Hippocampal formation (tissue), 2 donors: ENCODE results near the gene DBN1.

Source experiments
- DNase-seq, 2 donors: peaks; one replicate each; lab custom pipeline; 2025; lab: John Stamatoyannopoulos, UW

Gene DBN1

DNA sequence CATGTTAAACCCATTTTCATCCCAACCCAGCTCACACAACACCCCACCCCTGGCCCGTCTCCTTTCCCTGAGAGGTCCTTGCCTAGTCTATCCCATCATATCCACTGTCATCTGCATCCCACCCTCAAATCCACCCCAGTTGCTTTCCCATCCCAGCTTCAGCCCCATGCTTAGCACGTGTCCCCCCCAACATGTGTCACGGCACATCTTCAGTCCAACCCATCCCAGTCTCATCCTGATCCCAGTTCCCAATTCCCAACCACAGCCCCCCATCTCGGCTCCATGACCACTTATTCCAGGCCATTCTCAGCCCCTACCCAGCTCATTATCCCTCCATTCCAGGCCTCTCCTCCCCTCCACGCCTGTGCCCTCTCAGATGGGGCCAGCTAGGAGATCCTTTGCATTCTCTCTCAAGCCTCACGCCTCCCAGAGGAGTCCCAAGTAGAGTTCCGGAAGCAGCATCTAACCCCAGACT, 605 bp upstream of the DBN1 start:
- no peak for DNase-seq

DNA sequence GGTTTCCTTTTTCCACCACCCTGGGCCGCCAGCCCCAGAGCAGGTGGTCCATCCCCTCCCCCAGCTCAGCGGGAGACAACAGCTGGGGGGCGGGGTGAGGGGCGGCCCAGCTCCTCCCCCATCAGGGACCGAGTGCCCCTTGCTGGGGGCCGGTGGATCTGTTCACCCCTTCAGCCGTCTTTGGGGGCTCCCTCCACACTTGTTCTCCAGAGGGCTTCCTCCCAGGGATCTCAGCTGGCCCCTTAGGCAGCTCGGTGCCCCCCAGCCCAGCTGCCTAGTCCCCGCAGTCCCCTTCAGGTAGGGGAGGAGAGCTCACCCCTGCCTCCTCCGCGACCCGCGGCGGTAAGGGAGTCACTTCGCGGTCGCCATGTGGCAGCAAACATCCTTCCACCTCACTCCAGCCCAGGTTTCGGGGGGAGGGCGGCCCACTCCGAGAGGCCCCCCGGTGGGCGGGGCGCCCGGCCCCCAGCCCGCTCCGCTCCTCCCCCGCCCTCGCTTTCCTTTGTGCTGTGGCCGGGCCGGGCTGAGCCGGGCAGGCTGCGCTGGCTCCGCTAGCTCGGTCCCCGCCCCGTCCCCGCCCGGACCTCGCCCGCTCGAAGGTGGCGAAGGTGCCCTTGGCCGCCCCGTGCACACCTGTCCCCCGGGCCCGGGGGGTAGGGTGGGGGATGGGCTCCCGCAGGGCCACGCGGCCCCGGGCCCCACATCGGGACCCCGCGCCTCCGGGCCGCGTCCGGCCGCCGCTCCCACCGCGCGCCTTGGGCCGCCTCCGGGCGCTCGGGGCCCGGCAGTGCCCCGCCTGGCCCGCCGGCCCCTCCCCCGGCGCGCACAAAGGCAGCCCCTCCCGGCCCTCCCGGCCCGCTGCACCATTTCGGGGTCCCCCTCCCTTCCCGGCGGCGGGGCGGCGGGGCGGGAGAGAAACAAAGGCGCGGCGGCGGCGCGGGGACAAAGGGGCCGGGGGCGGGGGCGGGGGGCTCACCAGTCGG, 683 bp downstream of the DBN1 start:
- DNase-seq: no peak

DNA sequence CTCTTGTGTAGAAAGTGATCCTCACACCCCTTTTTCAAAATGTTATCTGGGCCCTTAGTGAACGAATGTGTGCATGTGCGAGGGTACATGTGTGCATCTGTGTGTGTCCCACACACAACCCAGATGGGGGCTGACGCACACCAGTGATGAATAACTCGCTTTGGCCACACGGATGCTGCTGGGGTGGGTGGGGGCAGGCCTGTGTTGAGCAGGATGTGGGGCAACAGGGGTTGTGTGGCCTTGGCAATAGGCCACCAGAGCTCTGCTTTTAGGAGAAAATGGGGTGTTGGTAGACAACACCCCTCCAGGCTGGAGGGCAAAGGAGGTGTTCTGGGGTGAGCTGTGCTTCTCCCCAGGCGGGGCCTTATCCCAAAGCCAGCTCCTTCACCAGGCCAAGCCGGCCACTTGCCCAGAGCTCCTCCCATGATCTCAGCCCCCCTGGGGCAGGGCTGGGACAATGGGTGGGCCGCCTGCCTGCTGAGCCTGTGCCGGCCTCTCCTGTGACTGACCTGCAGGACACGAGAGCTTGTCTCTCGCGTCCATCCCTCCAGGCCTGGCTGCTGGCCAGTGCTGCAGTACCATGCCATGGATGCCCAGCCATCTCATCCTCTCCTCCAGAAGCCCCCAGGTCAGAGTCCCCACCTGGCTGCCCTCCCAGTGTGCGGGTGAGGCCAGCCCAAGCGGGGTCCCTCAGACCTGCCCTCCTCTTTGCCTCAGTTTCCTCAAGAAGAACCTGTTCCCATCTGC, 1.7 kb downstream of the DBN1 start:
- DNase-seq: no peak

DNA sequence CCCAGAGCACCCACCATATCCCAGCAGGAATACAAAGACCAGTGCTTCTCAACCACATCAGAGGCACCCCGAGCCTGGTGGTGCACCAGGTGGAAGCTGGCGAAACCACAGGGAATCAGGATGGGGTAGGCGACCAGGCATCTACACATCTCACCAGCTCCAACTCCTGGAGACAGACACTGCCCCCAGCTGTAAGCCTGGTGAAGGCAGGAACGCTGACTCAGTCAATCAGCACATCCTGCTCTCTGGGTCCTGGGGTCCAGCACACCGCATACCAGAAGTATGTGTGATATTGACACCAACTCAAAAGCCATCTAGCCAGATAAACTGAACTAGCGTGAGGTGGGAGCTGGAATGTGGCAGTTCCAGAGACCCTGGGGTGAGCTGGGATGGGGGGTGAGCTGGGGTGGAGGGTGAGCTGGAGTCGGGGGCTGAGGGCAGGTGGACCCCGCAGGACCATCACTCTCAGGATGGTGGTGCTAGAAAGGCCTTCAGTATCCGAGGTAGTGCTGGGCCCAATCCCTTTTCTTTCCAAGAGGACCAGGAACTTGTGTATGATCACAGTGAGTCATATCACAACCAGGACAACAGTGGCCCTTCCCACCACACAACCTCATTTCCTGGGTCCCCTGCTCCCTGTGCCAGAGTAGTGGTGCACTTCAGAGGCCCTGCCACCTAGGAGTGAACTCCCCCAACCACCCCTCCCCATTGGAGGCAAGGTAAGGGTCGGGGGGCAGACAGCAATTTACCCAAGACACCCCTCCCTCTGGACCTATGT, 2.5 kb downstream of the DBN1 start:
- DNase-seq: no peak

DNA sequence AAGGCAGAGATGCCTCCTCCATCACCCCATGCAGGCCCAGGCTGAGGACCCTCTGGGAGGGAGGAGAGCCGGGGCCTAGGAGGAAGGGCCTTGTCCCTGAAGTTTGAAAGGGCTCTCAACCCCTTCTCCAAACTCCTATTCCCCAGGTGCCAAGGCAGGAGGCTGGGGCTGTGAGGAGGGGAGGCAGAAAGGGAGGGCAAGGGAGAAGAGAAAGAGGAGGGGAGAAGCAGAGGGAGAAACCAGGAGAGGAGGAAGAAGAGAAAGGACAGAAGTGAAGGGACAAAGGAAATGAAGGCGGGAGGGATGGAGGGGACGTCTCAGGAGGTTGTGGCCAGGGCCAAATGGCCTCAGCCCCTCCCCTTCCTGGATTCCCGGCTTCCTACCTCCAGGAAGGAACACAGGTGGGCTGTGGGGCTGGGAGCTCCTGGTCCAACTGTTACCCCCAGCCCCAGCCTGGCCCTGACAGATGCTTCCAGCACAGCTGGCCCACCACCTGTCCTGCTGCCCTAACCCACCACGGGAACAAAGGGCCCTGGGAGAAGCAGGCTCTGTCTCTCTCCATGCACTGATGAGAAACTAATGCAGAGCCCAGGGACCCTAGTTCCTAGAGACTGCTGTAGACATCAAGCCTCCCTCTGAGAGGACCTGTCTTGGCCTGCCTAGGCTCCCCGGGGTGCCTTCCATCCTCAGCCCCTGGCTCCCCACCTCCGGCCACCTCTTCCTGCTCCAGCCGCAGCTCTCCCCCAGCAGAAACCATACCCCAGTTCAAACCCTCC, 3.5 kb downstream of the DBN1 start:
- no peak for DNase-seq

DNA sequence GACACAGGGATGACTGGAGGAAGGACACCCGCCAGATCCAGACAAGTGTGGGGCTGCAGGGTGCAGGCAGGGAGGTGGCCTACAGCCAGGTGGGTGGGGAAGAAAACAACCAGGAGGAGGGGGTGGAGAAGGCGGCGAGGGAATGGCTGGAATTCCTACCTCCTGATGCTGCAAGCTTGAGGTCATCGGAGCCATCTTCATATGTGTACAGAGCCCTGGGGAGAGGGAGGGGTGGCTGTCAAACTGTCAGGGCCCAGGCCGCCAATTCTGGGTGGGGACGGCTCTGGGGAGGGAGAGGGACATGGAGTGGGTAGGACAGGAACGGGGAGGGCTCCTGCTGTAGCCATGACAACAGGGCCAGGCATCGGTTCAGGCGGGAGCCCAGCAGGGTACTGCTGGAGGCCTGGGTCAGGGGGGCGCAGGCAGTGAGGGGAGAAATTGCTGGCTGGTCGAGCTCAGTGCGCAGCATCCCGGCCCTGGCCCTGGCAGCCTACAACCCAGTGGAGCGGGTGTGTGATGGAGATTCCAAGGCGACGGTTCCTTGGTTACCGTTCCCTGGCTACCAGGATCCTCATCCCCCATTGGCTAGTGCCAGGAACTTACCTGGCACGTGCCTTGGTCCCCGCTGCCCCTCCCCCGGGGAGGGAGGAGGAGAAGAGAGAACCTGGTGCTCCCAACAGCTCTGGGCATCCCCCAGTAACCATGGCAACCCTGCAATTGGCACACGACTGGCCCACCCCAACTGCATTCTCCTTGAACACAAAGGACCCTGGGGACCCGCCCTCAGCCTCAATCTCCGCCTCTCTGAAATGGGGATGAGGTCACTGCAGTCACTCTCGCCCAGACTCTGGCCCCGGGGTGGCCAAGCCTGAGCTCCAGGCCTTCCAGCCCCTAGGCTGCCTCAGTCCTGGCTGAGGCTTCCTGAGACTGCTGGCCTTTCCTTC, 4.5 kb downstream of the DBN1 start:
- no peak for DNase-seq

DNA sequence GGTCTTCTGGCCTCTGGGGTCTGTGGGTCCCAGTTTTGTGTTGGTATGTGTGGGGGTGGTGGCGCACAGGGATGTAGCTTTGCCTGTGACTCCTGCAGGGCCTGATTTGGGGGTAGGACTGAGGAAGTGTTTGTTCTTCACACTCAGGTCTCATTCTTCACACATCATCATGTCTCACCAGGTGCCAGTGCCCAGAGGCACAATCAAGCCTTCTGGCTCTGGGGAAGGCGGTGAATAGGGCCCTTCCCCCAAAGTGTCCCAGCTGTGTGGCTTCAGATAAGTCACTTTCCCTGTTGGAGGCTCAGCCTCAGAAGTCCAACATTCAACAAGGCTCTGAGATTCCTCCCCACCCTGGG, 5.1 kb downstream of the DBN1 start:
- no peak for DNase-seq

DNA sequence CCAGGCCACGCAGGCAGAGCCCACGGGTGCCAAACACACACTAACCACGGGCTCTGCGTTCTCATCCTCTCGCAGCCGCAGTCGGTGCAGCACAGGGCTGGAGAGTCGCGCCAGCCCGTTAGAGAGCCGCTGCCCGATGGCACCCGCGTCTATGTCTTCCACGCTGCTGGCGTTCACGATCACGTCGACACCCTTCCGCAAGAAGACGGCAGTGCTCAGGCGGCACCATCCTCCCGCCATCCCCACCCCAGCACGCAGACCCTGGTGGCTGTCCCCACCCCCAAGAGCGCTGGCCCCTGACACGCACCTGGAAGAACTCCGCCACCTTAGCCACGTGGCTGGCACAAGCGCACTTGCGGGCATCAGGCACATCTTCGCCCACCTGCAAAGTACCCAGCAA, 6.0 kb downstream of the DBN1 start:
- no peak for DNase-seq

DNA sequence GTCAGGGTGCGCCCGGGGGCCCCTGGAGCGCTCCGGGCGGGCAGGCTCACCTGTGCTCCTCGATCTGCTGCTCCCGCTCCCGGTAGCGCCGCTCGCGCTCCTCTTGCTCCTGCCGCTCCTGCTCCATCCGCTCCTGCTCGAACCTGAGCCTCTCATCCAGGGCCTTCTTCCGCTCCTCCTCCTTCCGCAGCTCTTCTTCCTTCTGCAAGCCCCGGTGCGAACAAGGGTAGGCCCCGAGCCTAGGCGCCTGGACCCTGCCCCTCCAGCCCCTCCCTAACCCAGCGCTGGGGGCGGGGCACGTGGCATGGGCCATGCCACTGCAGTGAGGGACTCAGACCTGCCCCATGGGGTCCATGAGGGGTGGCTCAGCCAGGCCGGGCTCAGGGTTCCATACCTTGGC, 6.6 kb downstream of the DBN1 start:
- no peak for DNase-seq

DNA sequence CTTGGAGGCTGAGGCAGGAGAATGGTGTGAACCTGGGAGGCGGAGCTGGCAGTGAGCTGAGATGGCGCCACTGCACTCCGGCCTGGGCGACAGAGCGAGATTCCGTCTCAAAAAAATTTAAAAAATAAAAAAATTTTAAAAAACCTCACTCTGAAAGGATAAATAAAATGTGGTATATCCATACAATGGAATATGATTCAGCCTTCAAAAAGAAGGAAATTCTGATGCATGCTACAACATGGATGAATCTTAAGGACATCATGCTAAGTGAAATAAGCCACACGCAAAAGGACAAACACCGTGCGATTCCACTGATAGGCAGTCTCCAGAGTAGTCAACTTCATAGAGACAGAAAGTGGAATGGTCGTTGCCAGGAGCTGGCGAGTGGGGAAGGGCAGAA, 8.4 kb downstream of the DBN1 start:
- no peak for DNase-seq

DNA sequence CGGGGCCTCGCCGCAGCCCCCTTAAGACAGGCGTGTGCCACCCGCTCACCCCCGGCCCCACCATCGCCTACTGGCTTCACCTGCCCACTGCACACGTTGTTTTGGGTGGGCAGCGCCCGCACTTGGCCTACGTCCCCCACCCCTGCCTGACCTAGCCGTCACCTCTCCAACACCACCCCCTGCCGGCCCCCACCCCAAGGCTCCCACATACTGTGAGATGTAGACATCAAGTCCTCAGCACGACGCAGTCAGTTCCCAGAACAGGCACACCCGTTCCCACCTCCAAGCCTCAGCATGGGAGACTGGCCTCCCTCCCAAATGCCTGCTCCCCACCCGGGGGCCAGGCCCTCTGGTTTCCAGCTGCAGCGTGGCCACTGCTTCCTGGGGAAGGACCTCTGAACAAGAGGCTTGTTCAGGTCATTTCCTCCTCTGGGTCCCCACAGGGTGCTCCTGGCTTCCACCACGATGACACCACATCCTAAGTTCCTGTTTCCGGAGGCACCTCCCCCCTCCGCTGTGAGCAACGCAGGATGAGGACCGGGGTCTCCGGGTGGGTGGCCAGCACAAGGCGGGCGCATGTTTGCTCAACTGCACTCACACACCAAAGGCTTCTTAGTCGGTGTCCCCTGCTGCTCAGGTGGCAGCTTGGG, 11.3 kb downstream of the DBN1 start:
- no peak for DNase-seq

DNA sequence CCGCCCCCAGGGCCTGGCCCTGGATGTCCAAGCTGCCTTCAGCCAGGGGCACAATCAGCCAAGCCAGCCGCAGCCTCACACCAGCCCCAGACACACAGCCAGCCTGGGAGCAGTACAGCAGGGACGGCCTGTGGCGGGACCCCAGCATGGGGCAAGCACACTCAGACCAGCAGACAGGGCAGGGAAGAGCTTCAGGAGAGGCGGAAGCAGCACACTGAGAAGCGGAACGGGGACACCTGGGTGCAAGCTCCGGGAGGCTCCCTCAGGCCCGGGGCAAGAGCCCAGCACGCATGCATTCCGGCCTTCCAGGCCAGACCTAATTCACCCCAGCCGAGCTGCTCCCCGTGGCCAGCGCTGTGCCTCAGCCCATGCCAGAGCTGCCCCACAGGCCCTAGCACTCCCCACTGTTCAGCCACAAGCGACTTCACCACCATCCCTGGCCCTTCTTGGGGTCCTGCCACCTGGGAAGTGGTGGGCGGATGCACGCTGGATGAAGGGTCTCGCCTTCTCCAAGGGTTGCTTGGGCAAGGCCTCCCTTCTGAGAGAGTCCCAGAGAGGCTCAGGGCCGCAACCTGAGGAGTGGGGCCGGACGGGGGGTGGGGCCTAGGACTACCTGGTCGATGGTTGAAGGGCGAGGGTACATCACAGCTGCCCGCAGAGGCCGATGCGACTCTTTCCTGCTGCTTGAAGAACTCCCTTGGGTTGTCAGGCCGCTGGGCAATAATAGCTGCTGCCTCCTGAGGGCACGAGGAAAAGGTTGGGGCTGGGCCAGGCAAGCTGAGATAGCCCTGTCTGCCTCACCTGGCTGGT, 13.4 kb downstream of the DBN1 start:
- no peak for DNase-seq

DNA sequence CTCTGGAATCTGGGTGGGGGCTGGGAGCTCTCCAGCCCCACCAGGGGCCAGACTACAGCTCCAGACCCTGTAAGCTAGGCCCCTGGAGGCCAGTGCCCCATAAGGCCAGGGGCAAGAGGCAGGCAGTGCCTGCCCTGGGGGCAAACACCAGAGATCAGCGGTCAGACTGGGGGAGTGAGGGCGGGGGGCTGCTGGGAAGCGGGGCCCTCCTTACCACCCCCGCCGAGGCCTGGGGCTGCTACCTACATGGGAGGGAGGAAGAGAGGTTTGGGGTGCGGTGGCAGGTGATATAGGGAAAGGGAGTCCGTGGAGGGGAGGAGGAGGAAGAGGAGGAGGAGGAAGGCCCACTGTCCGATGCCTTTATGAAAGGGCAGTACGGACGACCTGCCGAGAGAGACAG, 14.1 kb downstream of the DBN1 start:
- DNase-seq: no peak

DNA sequence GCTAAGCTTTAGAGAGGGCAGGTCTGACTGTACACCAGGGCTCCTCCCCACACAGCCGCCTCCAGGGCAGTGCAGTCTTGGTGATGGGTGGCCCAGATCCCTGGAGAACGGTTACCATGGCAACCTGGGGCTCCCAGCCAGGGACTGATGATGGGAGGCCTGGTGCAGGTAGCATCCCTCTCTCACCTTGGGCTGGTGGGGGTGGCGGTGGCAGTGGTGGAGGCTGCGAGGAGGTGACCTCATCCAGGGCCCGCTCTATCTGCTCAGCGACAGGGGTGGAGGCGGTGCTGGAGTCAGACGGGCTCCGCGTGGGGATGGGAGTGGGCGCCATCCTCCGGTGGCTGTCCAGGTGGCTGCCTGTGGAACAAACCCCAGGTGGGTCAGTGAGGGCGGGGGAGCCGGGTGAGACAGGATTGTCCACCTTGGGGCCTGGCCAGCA, 14.5 kb downstream of the DBN1 start:
- no peak for DNase-seq

DNA sequence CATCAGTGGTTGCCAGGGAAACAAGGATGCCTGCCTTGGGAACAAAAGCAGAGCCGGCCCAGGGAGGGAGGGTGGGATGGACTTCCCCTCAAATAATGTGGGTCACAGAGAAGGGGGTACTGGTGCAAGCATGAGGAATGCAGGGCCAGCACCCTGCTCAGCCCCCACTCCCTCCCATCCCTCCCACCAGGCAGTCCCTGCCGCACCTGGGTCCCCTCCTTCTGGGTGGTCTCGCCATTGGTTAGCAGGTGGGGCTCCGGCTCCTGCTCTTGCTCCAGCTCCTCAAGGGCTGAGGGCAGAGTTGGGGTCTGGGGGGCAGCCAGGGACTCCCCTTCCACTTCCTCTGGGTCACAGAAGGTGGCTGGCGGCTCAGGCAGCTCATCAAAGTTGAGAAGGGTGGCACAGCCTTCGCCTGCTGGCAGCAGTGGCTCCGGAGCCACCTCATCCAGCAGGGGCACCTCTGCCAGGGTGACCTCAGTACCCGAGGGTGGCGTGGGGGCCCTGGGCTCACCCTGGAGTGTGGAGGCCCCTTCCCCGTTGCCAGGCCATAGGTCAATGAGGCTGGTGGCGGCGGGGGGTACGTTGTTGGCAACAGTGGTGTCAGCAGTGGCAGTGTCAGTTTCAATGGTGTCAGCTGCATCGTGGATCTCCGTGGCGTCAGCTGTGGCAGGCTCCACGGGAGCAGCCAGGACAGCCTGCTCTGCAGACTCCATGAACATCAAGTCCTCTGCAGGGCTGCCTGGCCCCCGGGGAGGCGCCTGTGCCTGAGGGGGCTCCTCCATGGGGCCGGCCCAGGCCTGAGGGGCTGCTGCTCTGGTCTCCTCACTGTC, 15.4 kb downstream of the DBN1 start:
- no peak for DNase-seq

DNA sequence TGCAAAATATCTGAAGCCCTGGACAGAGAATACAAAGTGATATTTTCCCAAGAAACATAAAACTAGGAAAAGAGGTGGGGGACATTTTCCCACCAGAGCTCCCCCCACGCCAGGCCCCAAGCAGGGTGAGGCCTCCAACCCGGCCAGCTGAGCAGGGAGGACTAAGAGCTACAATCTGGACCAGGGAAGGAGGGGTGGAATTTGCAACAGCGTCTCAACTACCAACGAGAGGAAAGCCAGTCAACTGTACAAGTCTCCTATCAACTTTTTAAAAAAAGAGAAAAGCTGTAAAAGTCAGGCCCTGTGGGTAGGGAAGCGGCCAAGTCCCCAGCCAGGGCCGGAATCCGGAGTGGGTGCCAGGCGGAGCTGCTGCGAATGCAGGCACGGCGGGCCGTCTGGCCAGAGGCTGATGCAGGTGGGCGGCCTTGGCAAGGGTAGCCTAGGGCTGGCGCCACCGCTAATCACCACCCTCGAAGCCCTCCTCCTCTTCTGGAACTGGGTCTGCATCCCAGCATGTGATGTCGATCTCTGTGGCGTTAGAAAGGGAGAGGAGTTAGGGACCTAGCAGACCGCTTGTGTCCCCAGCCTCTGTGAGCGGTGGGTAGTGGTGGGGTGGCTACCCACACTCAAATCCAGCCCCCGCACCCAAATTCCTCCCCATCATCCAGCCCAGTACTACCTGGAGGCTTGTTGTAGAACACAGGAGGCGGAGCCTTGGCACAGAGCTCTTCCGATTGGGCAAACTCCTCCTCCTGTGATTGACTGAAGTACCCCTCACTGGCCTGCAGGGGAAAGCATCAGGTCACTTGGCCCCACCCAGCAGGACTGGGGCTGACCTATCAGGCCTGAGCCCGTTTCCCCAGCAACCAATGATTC, 16.2 kb downstream of the DBN1 start:
- DNase-seq: peak; percentile 71 to 76

DNA sequence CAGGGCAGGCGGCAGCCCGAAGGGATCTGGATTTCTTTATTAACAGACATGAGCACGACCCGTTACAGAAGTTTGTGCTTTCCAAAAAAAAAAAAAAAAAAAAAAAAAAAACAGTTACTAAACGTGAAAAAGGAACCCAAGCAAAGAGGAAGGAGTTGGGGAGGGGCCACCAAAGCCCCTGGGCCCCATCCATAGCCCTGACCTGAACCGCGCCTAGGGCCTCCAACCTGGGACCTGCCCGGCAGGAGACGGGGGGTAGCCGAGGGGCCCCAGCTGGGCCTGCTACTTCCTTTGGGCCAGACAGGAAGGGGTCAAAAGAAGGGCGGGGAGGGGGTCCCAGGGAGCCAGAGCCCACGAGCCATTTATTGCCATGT, 16.9 kb downstream of the DBN1 start:
- DNase-seq: no peak
